Neural progenitor cell (in vitro differentiated cells): ENCODE results near the gene MKNK1. TPM values are rescaled to one million over a fixed set of nuclear protein-coding genes. Genes with fewer than 3 reads are reported as not detected.

Experiments used
- DNase-seq: peaks from one replicate; pipeline ENCODE4 v3.0.0-alpha.2; 2016; ENCODE audit warnings: low spot score
- H2AFZ ChIP-seq: fragments of 200-600 bp; sonication (generic); replicated peaks from 2 replicates; pipeline ENCODE4 v1.6.1; 2016; ENCODE audit warnings: antibody characterized with exemption
- H3F3A ChIP-seq: fragments of 200-600 bp; sonication (generic); 2 replicates; pipeline ENCODE4 v1.6.1; 2016; ENCODE audit warnings: antibody characterized with exemption, low read depth
- H3K27ac ChIP-seq: fragments of 200-600 bp; sonication (generic); 2 replicates; pipeline ENCODE4 v1.5.1; 2016; ENCODE audit warnings: mild to moderate bottlenecking
- H3K27me3 ChIP-seq: fragments of 200-600 bp; sonication (generic); 2 replicates; pipeline ENCODE4 v1.6.1; 2016; ENCODE audit warnings: mild to moderate bottlenecking, moderate library complexity
- H3K36me3 ChIP-seq: fragments of 200-600 bp; sonication (generic); 2 replicates; pipeline ENCODE4 v1.5.1; 2016
- H3K4me1 ChIP-seq: fragments of 200-600 bp; sonication (generic); 2 replicates; pipeline ENCODE4 v1.6.1; 2016; ENCODE audit warnings: mixed run types
- H3K4me2 ChIP-seq: fragments of 200-600 bp; sonication (generic); 2 replicates; pipeline ENCODE4 v1.6.1; 2016
- H3K4me3 ChIP-seq: fragments of 200-600 bp; sonication (generic); 2 replicates; pipeline ENCODE4 v1.5.1; 2016
- H3K79me2 ChIP-seq: fragments of 200-600 bp; sonication (generic); 2 replicates; pipeline ENCODE4 v1.6.1; 2016; ENCODE audit warnings: low read depth
- H3K9ac ChIP-seq: fragments of 200-600 bp; sonication (generic); 2 replicates; pipeline ENCODE4 v1.6.1; 2016
- H3K9me3 ChIP-seq: fragments of 200-600 bp; sonication (generic); 2 replicates; pipeline ENCODE4 v1.5.1; 2016; ENCODE audit warnings: low read depth
- H4K20me1 ChIP-seq: fragments of 200-600 bp; sonication (generic); 2 replicates; pipeline ENCODE4 v1.6.1; 2016; ENCODE audit warnings: low read depth
- H3K27ac Mint-ChIP-seq: 3 replicates; pipeline ENCODE4 v1.8.0; 2021; ENCODE audit warnings: mixed read lengths
- H3K27me3 Mint-ChIP-seq: 2 replicates; pipeline ENCODE4 v1.8.0; 2022; ENCODE audit warnings: low read depth, mild to moderate bottlenecking, inconsistent platforms, moderate library complexity, mixed read lengths; ENCODE audit not compliant: insufficient read depth
- H3K36me3 Mint-ChIP-seq: 3 replicates; pipeline ENCODE4 v1.8.0; 2021; ENCODE audit warnings: mixed read lengths
- H3K4me1 Mint-ChIP-seq: 3 replicates; pipeline ENCODE4 v1.8.0; 2021; ENCODE audit warnings: mixed read lengths
- H3K4me3 Mint-ChIP-seq: 3 replicates; pipeline ENCODE4 v1.8.0; 2021; ENCODE audit warnings: mild to moderate bottlenecking, moderate library complexity, mixed read lengths
- H3K9me3 Mint-ChIP-seq: 3 replicates; pipeline ENCODE4 v1.8.0; 2020; ENCODE audit warnings: mixed read lengths
- EZH2 ChIP-seq: fragments of 200-600 bp; sonication (generic); IDR thresholded peaks from 2 replicates; pipeline ENCODE4 v1.6.1; 2017; ENCODE audit warnings: antibody characterized with exemption, mild to moderate bottlenecking, moderate library complexity
- EZH2phosphoT487 ChIP-seq: fragments of 200-600 bp; sonication (generic); IDR thresholded peaks from 2 replicates; pipeline ENCODE4 v1.6.1; 2017; ENCODE audit warnings: antibody characterized with exemption
- total RNA-seq: library from RNA; depleted of rRNA; stranded (reverse); fragments of >200 nt; gene quantifications from 2 replicates; pipeline ENCODE4 v1.2.3, GENCODE V29; 2015; ENCODE audit warnings: low replicate concordance
- TF ChIP-seq, protein P1 (sequence below): fragments of 200-600 bp; sonication (generic); IDR thresholded peaks from 2 replicates; pipeline ENCODE4 v1.5.1; 2017; ENCODE audit warnings: antibody characterized with exemption, mild to moderate bottlenecking

The MKNK1 gene
- total RNA-seq, 1 donor from 2014 or later, result 10.5 TPM

DNA sequence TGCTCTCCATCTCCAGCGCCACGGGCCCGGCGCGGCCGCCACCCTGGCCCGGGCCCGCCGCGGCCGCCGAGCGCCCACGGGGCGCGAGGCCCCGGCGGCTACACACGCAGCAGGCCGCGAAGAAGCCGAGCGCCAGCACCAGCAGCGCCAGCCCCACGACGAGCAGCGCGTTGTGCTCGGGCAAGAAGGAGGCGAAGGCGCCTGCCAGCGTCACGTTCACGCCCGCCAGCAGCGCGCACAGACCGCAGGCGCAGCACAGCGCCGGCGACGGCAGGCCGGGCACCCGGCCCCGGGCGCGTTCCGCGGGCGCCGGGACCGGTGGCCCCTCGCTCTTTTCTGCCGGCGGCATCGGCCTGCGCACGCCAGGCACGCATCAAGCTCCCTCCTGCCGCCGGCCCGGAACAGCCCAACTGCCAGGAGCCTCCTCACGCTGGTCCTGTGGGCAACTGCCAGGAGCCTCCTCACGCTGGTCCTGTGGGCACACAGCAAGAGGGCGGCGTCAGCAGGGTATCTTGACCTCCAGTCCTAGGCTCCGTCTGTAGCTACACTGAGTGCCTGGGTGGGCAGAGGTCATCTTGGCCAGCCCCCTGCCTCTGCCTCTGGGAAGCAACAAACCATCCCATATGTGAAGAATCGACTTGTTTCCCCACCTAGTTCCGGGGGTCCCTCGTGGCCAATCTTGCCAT, 70.7 kb downstream of the MKNK1 start:
- no peak overlapping the region for H3K27ac ChIP-seq
- H3F3A ChIP-seq, result no peaks in the 10 kb centered on the region
- no peaks in the 10 kb centered on the region for H3K79me2 ChIP-seq
- peak; percentile 65 for DNase-seq
- H3K36me3 Mint-ChIP-seq, result no peaks in the 10 kb centered on the region
- peaks cover 8% of the 10 kb centered on the region for H3K4me1 Mint-ChIP-seq
- H2AFZ ChIP-seq, result peak overlapping the region; percentile 15
- H3K4me2 ChIP-seq, result peak overlapping the region; percentile 79
- H3K27ac Mint-ChIP-seq, result no peak overlapping the region
- TF ChIP-seq EZH2 (peak; percentile 72), EZH2phosphoT487 (peak; percentile 71)
- TF ChIP-seq, protein P1, sequence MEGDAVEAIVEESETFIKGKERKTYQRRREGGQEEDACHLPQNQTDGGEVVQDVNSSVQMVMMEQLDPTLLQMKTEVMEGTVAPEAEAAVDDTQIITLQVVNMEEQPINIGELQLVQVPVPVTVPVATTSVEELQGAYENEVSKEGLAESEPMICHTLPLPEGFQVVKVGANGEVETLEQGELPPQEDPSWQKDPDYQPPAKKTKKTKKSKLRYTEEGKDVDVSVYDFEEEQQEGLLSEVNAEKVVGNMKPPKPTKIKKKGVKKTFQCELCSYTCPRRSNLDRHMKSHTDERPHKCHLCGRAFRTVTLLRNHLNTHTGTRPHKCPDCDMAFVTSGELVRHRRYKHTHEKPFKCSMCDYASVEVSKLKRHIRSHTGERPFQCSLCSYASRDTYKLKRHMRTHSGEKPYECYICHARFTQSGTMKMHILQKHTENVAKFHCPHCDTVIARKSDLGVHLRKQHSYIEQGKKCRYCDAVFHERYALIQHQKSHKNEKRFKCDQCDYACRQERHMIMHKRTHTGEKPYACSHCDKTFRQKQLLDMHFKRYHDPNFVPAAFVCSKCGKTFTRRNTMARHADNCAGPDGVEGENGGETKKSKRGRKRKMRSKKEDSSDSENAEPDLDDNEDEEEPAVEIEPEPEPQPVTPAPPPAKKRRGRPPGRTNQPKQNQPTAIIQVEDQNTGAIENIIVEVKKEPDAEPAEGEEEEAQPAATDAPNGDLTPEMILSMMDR, result no peak
- H3K36me3 ChIP-seq, result no peaks in the 10 kb centered on the region
- H3K9me3 ChIP-seq, result no peaks in the 10 kb centered on the region
- peak overlapping the region; percentile 42 for H3K4me3 ChIP-seq
- H3K27me3 ChIP-seq, result peaks cover 100% of the 10 kb centered on the region
- peaks cover 21% of the 10 kb centered on the region for H4K20me1 ChIP-seq
- peak overlapping the region; percentile 84 for H3K4me3 Mint-ChIP-seq
- peaks cover 58% of the 10 kb centered on the region for H3K27me3 Mint-ChIP-seq
- H3K4me1 ChIP-seq, result peaks cover 4% of the 10 kb centered on the region
- H3K9ac ChIP-seq, result no peak overlapping the region
- H3K9me3 Mint-ChIP-seq, result peaks cover 19% of the 10 kb centered on the region

DNA sequence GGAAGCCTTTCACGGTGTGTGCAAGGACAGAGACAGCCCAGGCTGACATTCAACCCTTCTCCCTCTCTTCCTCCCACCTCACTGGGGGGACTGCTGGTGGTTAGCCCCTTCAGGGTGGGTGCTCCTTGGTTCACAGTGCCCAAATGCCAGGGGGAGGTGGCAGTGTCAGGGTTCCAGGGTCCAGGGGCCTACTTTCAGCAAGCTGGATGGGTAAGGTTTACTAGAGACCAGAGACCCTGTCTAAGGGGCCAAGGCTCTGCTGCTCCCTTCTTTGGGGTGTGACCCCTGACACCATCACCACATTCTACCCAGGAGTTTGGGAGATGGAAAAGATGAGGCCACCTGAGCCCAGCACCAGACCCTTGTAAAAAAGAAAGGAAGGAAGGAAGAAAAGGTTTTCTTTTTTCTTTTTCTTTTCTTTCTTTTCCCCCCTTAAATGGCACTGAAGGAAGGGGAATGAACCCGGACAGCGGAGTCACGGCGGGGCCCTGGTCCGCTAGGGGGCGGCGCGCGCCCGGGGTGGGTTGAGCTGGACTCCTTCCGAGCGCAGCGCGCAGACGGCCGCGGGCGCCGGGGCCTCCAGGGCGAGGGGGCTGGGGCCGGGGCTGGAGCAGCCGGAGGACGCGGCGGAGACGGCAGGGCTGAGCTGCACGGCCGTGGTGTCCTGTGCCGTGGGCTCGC, 71.4 kb downstream of the MKNK1 start:
- no peak overlapping the region for H2AFZ ChIP-seq
- peak overlapping the region; percentile 42 for H3K4me3 ChIP-seq
- no peaks in the 10 kb centered on the region for H3K36me3 ChIP-seq
- peaks cover under 1% of the 10 kb centered on the region for H3F3A ChIP-seq
- H3K79me2 ChIP-seq, result no peaks in the 10 kb centered on the region
- peaks cover 100% of the 10 kb centered on the region for H3K27me3 ChIP-seq
- H3K9ac ChIP-seq, result no peak overlapping the region
- H3K9me3 ChIP-seq, result no peaks in the 10 kb centered on the region
- DNase-seq, result peak; percentile 90
- peaks cover 63% of the 10 kb centered on the region for H3K27me3 Mint-ChIP-seq
- H3K27ac ChIP-seq, result no peak overlapping the region
- no peaks in the 10 kb centered on the region for H3K4me1 ChIP-seq
- peaks cover 9% of the 10 kb centered on the region for H3K4me1 Mint-ChIP-seq
- peak overlapping the region; percentile 71 for H3K4me3 Mint-ChIP-seq
- H3K27ac Mint-ChIP-seq, result no peak overlapping the region
- peak overlapping the region; percentile 79 for H3K4me2 ChIP-seq
- H3K9me3 Mint-ChIP-seq, result peaks cover 17% of the 10 kb centered on the region
- H4K20me1 ChIP-seq, result peaks cover 26% of the 10 kb centered on the region
- H3K36me3 Mint-ChIP-seq, result no peaks in the 10 kb centered on the region
- TF ChIP-seq, protein P1, result peak; percentile 82
- TF ChIP-seq EZH2 (peak; percentile 62), EZH2phosphoT487 (peak; percentile 13)

DNA sequence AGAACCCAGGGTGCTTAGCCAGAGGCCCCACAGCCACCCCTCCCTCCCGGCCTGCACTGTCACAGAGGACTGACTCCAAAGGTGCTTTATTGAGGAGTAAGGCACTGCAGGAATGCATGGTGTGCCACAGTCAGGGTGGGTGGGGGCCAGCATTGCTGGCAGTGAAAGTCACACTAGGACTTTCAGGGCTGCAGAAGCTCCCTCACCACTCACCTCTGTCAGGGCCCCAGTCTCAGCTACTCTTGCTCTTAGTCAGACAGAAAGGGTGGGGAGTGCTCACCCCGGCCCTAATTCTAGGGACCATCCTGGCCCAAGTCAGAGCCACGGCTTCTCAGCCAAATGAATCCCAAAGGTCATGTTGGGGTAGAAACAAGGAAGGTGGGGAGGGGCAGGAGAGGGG, 72.0 kb downstream of the MKNK1 start:
- Histone ChIP-seq H3K4me1 (no peaks in the 10 kb centered on the region), H3K4me2 (no peak overlapping the region), H3F3A (peaks cover 6% of the 10 kb centered on the region), H2AFZ (no peak overlapping the region), H3K9ac (no peak overlapping the region), H3K4me3 (no peak overlapping the region), H3K27me3 (peaks cover 100% of the 10 kb centered on the region), H3K36me3 (no peaks in the 10 kb centered on the region), H3K27ac (no peak overlapping the region), H3K9me3 (no peaks in the 10 kb centered on the region), H4K20me1 (peaks cover 32% of the 10 kb centered on the region), H3K79me2 (no peaks in the 10 kb centered on the region)
- Mint-ChIP-seq H3K36me3 (no peaks in the 10 kb centered on the region), H3K4me3 (no peak overlapping the region), H3K27ac (no peak overlapping the region), H3K27me3 (peaks cover 63% of the 10 kb centered on the region), H3K4me1 (peaks cover 15% of the 10 kb centered on the region), H3K9me3 (peaks cover 13% of the 10 kb centered on the region)
- no peak for DNase-seq
- TF ChIP-seq, protein P1, result no peak
- TF ChIP-seq EZH2phosphoT487 (no peak), EZH2 (no peak)
